Measurements from ENCODE around the gene NFIA.

The NFIA gene

GRCh38 chr1:61419657-61420056 lies 337.3 kb downstream of the NFIA start:
- Histone ChIP-seq H3K27ac (no peak overlapping the region), H3K27me3 (replicated peaks) (no peaks in the 10 kb centered on the region), H3K4me3 (ENCODE audit: low read depth, low read length) (no peak overlapping the region), H3K36me3 (replicated peaks) (no peaks in the 10 kb centered on the region)
- no peak for DNase-seq
- TF ChIP-seq CTCF (IDR thresholded peaks at IDR 0.05; ENCODE audit: low read depth, low read length, missing control alignments): no peak
- in situ Hi-C loops (cut with HindIII; ENCODE audit: low pct_ligation_motif_present, low sequenced_read_pairs): no loop called here

GRCh38 chr1:61420243-61420642 lies 337.9 kb downstream of the NFIA start:
- in situ Hi-C loops (cut with HindIII; ENCODE audit: low pct_ligation_motif_present, low sequenced_read_pairs): no loop called here
- no peaks in the 10 kb centered on the region for H3K36me3 ChIP-seq (replicated peaks)
- DNase-seq: no peak
- H3K27me3 ChIP-seq (replicated peaks): no peaks in the 10 kb centered on the region
- no peak for TF ChIP-seq CTCF (IDR thresholded peaks at IDR 0.05; ENCODE audit: low read depth, low read length, missing control alignments)
- H3K27ac ChIP-seq: no peak overlapping the region
- H3K4me3 ChIP-seq (ENCODE audit: low read depth, low read length): no peak overlapping the region

GRCh38 chr1:61420909-61421835 lies 338.8 kb downstream of the NFIA start:
- H3K36me3 ChIP-seq (replicated peaks): no peaks in the 10 kb centered on the region
- H3K4me3 ChIP-seq (ENCODE audit: low read depth, low read length): no peak overlapping the region
- TF ChIP-seq CTCF (IDR thresholded peaks at IDR 0.05; ENCODE audit: low read depth, low read length, missing control alignments): no peak
- H3K27me3 ChIP-seq (replicated peaks): no peaks in the 10 kb centered on the region
- in situ Hi-C loops (cut with HindIII; ENCODE audit: low pct_ligation_motif_present, low sequenced_read_pairs): no loop called here
- no peak overlapping the region for H3K27ac ChIP-seq
- DNase-seq: no peak

- DNase-seq: no peak
- no peaks in the 10 kb centered on the region for H3K27me3 ChIP-seq (replicated peaks)
- in situ Hi-C loops (cut with HindIII; ENCODE audit: low pct_ligation_motif_present, low sequenced_read_pairs): no loop called here
- H3K4me3 ChIP-seq (ENCODE audit: low read depth, low read length): no peak overlapping the region
- TF ChIP-seq CTCF (IDR thresholded peaks at IDR 0.05; ENCODE audit: low read depth, low read length, missing control alignments): no peak
- no peaks in the 10 kb centered on the region for H3K36me3 ChIP-seq (replicated peaks)
- no peak overlapping the region for H3K27ac ChIP-seq
Measured at GRCh38 chr1:61423643-61424042, 341.3 kb downstream of the NFIA start.

GRCh38 chr1:61424382-61424781 lies 342.0 kb downstream of the NFIA start:
- no peaks in the 10 kb centered on the region for H3K36me3 ChIP-seq (replicated peaks)
- no peaks in the 10 kb centered on the region for H3K27me3 ChIP-seq (replicated peaks)
- no peak for DNase-seq
- in situ Hi-C loops (cut with HindIII; ENCODE audit: low pct_ligation_motif_present, low sequenced_read_pairs): no loop called here
- no peak for TF ChIP-seq CTCF (IDR thresholded peaks at IDR 0.05; ENCODE audit: low read depth, low read length, missing control alignments)
- H3K4me3 ChIP-seq (ENCODE audit: low read depth, low read length): no peak overlapping the region
- H3K27ac ChIP-seq: no peak overlapping the region
